Smooth muscle cell (in vitro differentiated cells): ENCODE measurements around the gene SMPD3. TPM values are rescaled to one million over a fixed set of nuclear protein-coding genes. Genes with fewer than 3 reads are reported as not detected.

Experiments
- DNase-seq: peaks from one replicate; lab custom pipeline; 2025; ENCODE audit not compliant: unreplicated experiment; lab: John Stamatoyannopoulos, UW
- H2AFZ ChIP-seq: fragments of 200-600 bp; sonication (generic); 2 replicates; pipeline ENCODE4 v1.6.0; 2016; ENCODE audit warnings: antibody characterized with exemption, low read depth, mild to moderate bottlenecking
- H3F3A ChIP-seq: fragments of 200-600 bp; sonication (generic); 2 replicates; pipeline ENCODE4 v1.6.0; 2017; ENCODE audit warnings: antibody characterized with exemption, low read depth
- H3K27ac ChIP-seq: fragments of 200-600 bp; sonication (generic); 2 replicates; pipeline ENCODE4 v1.5.1; 2016; ENCODE audit warnings: low read depth, mild to moderate bottlenecking
- H3K27me3 ChIP-seq: fragments of 200-600 bp; sonication (generic); 2 replicates; pipeline ENCODE4 v1.6.1; 2016; ENCODE audit warnings: low read depth, mild to moderate bottlenecking
- H3K36me3 ChIP-seq: fragments of 200-600 bp; sonication (generic); 2 replicates; pipeline ENCODE4 v1.5.1; 2016; ENCODE audit warnings: low read depth
- H3K4me1 ChIP-seq: fragments of 200-600 bp; sonication (generic); 2 replicates; pipeline ENCODE4 v1.5.1; 2016; ENCODE audit warnings: low read depth
- H3K4me2 ChIP-seq: fragments of 200-600 bp; sonication (generic); 2 replicates; pipeline ENCODE4 v1.6.0; 2016; ENCODE audit warnings: mild to moderate bottlenecking
- H3K4me3 ChIP-seq: fragments of 200-600 bp; sonication (generic); 2 replicates; pipeline ENCODE4 v1.5.1; 2016; ENCODE audit warnings: mild to moderate bottlenecking
- H3K79me2 ChIP-seq: fragments of 200-600 bp; sonication (generic); 2 replicates; pipeline ENCODE4 v1.6.0; 2016; ENCODE audit warnings: low read depth, mild to moderate bottlenecking
- H3K9ac ChIP-seq: fragments of 200-600 bp; sonication (generic); 2 replicates; pipeline ENCODE4 v1.6.0; 2016; ENCODE audit warnings: low read depth
- H3K9me3 ChIP-seq: fragments of 200-600 bp; sonication (generic); replicated peaks from 2 replicates; pipeline ENCODE4 v1.5.1; 2016; ENCODE audit warnings: low read depth
- H4K20me1 ChIP-seq: fragments of 200-600 bp; sonication (generic); 2 replicates; pipeline ENCODE4 v1.6.0; 2016; ENCODE audit warnings: low read depth
- CTCF ChIP-seq: fragments of 200-600 bp; sonication (generic); IDR thresholded peaks from 2 replicates; pipeline ENCODE4 v1.5.1; 2017; ENCODE audit warnings: borderline replicate concordance, mild to moderate bottlenecking, antibody characterized with exemption; ENCODE audit not compliant: insufficient read depth, poor library complexity, severe bottlenecking
- WGBS: methylation state at CpG from one replicate; pipeline ENCODE4 v1.1.7; 2016; ENCODE audit warnings: low lambda C conversion rate; 5-methylcytosine and 5-hydroxymethylcytosine counted together
- polyA plus RNA-seq: library from polyadenylated mRNA; unstranded; fragments of >200 nt; fragmentation: Nextera tagmentation; extraction: Ambion mirVana; gene quantifications from 2 replicates; pipeline ENCODE4 v1.2.1, GENCODE V29; 2016
- total RNA-seq: library from RNA; depleted of rRNA; stranded (reverse); fragments of >200 nt; gene quantifications from 2 replicates; pipeline ENCODE4 v1.2.3, GENCODE V29; 2014

Gene SMPD3
- total and polyA plus RNA-seq, 2 experiments from 2014 or later: 0.63 to 0.73 TPM

GRCh38 chr16:68378436-68379415 is 69.6 kb downstream of the SMPD3 start:
- no peak for DNase-seq
- Histone ChIP-seq H3K9ac (no peak overlapping the region), H3K4me2 (no peak overlapping the region), H3K9me3 (no peaks in the 10 kb centered on the region), H3F3A (no peaks in the 10 kb centered on the region), H3K36me3 (no peaks in the 10 kb centered on the region), H4K20me1 (no peaks in the 10 kb centered on the region), H3K4me1 (peaks cover 6% of the 10 kb centered on the region), H3K4me3 (no peak overlapping the region), H3K27me3 (no peaks in the 10 kb centered on the region), H3K79me2 (no peaks in the 10 kb centered on the region), H3K27ac (no peak overlapping the region), H2AFZ (no peak overlapping the region)
- WGBS: 91% methylated on average over 13 of the region's 13 CpGs
- no peak for TF ChIP-seq CTCF

- Histone ChIP-seq H3K4me2 (no peak overlapping the region), H3K9me3 (no peaks in the 10 kb centered on the region), H2AFZ (no peak overlapping the region), H4K20me1 (no peaks in the 10 kb centered on the region), H3K9ac (no peak overlapping the region), H3K27ac (no peak overlapping the region), H3F3A (no peaks in the 10 kb centered on the region), H3K4me1 (peaks cover 6% of the 10 kb centered on the region), H3K4me3 (no peak overlapping the region), H3K79me2 (no peaks in the 10 kb centered on the region), H3K27me3 (no peaks in the 10 kb centered on the region), H3K36me3 (no peaks in the 10 kb centered on the region)
- TF ChIP-seq CTCF: no peak
- 73% methylated on average over 11 of the region's 11 CpGs for WGBS
- DNase-seq: no peak
Measured at GRCh38 chr16:68377667-68378393, 70.5 kb downstream of the SMPD3 start.

- Histone ChIP-seq H3F3A (no peaks in the 10 kb centered on the region), H3K4me1 (peaks cover 6% of the 10 kb centered on the region), H3K4me3 (no peak overlapping the region), H3K27me3 (no peaks in the 10 kb centered on the region), H3K4me2 (no peak overlapping the region), H3K79me2 (no peaks in the 10 kb centered on the region), H4K20me1 (no peaks in the 10 kb centered on the region), H2AFZ (no peak overlapping the region), H3K9ac (no peak overlapping the region), H3K27ac (no peak overlapping the region), H3K9me3 (no peaks in the 10 kb centered on the region), H3K36me3 (no peaks in the 10 kb centered on the region)
- DNase-seq: no peak
- 94% methylated on average over 7 of the region's 7 CpGs for WGBS
- TF ChIP-seq CTCF: no peak
Measured at GRCh38 chr16:68377221-68377620, 71.1 kb downstream of the SMPD3 start.
